HG02973 (cell line): Measurements from ENCODE around the gene P3H2.

ENCODE experiments used
- ATAC-seq: cut with Tn5 transposase; IDR thresholded peaks from one replicate; pipeline ENCODE4 v1.9.1; 2021; ENCODE audit warnings: moderate library complexity; ENCODE audit not compliant: unreplicated experiment

P3H2 gene

GRCh38 chr3:189908646-189909045, 212.1 kb downstream of the P3H2 start:
- no peak for ATAC-seq

GRCh38 chr3:189907803-189908202, 212.9 kb downstream of the P3H2 start:
- ATAC-seq, result no peak
